Breast epithelium (tissue), 3 donors: ENCODE measurements around the gene SETDB1.

ENCODE experiments used
- CTCF ChIP-seq, 3 donors: fragments of 450-650 bp; IDR thresholded peaks; one replicate each; pipeline ENCODE4 v1.5.1; 2016 to 2017; ENCODE audit warnings: antibody characterized with exemption in 3 of 3, mild to moderate bottlenecking in 3 of 3, moderate library complexity in 3 of 3
- POLR2A ChIP-seq: fragments of 450-650 bp; IDR thresholded peaks from one replicate; pipeline ENCODE4 v1.6.1; 2016; ENCODE audit warnings: antibody characterized with exemption, mild to moderate bottlenecking, moderate library complexity

DNA sequence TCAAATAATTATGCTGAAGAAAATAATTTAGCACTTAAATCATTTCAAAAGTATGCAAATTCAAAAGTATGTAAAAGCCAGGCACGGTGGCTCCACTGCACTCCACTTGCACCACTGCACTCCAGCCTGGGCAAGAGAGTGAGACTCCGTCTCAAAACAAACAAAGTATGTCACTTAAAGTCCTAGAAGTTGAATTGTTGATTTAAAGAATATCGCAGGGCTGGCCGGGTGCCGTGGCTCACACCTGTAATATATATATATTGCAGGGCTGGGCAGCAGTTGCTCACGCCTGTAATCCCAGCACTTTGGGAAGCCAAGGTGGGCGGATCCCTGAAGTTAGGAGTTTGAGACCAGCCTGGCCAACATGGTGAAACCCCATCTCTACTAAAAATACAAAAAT is 8.8 kb upstream of the SETDB1 start:
- TF ChIP-seq CTCF (IDR thresholded peaks at IDR 0.05) (no peak), POLR2A (no peak)
